ENCODE measurements around the gene TEX264.

- TF ChIP-seq CTCF (IDR thresholded peaks at IDR 0.05) (no peak), EZH2phosphoT487 (IDR thresholded peaks at IDR 0.05) (no peak), EZH2 (IDR thresholded peaks at IDR 0.05) (no peak)
Measured at GRCh38 chr3:51703761-51704510, 32.9 kb downstream of the TEX264 start.

All from neural progenitor cell (in vitro differentiated cells).